Measurements from ENCODE around the gene ZNF484. TPM values are rescaled to one million over a fixed set of nuclear protein-coding genes. Genes with fewer than 3 reads are reported as not detected.
A peak's percentile ranks its signal among the peaks of the same experiment; 100 is the strongest.
"Not testable (repeated sequence)": the region's sequence is repeated elsewhere in the genome, so short reads cannot be mapped to it uniquely, and the experiment has no call there.

Gene ZNF484
- polyA plus RNA-seq, 3 donors from 2014 or later, result 1.8 to 6.0 (median 5.4) TPM

DNA sequence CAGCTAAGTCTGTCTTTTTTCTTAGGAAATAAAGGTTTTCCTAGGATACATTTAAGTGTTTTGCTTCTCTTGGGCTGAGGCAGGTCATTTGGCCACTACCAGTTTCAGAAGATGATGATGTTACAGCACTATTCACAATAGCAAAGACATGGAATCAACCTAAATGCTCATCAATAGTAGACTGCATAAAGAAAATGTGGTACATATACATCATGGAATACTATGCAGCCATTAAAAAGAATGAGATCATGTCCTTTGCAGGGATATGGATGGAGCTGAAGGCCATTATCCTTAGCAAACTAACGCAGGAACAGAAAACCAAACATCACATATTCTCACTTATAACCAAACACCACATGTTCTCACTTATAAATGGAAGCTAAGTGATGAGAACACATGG, 39.4 kb downstream of the ZNF484 start:
- H3K4me3 Mint-ChIP-seq; H3K4me1 Mint-ChIP-seq; DNase-seq; H3K27ac Mint-ChIP-seq; H3K27me3 Mint-ChIP-seq (ENCODE audit: low read depth in 3 of 3): not testable (repeated sequence)
- peaks cover 14 to 79% (median 63%) of the 10 kb centered on the region in 6 donors for H3K9me3 Mint-ChIP-seq
- H3K36me3 Mint-ChIP-seq, result peaks cover 6 to 32% (median 30%) of the 10 kb centered on the region in 3 donors

GRCh38 chr9:92837191-92837590, 40.6 kb downstream of the ZNF484 start:
- Mint-ChIP-seq H3K36me3 (peaks cover 0 to 25% (median 21%) of the 10 kb centered on the region in 3 donors), H3K9me3 (peaks cover 14 to 77% (median 57%) of the 10 kb centered on the region in 6 donors), H3K27me3 (ENCODE audit: low read depth in 3 of 3) (peaks cover 0 to 4% (median 3%) of the 10 kb centered on the region in 3 donors), H3K4me3 (no peak overlapping the region), H3K27ac (no peak overlapping the region), H3K4me1 (no peaks in the 10 kb centered on the region)
- no peak for DNase-seq

DNA sequence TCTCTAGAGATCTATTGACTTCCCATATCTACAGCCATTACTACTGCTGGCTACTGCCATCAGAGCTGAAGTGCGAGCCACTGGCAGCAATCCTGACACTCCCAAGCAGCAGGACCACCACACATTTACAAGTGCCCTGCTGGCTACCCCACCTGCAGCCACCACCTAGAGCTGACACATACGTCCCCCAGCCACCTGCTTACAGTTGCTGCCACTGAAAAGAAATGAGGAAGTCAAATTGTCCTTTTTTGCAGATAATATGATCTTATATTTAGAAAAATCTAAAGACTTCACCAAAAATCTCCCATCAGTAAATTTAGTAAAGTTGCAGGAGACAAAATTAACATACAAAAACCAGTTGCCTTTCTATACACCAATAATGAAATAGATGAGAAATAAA, 48.4 kb downstream of the ZNF484 start:
- Mint-ChIP-seq H3K4me1 (no peaks in the 10 kb centered on the region), H3K36me3 (no peaks in the 10 kb centered on the region), H3K27ac (no peak overlapping the region), H3K27me3 (ENCODE audit: low read depth in 3 of 3) (peaks cover 0 to 7% (median 0%) of the 10 kb centered on the region in 3 donors), H3K9me3 (peaks cover 3 to 18% (median 13%) of the 10 kb centered on the region in 6 donors), H3K4me3 (no peak overlapping the region)
- no peak for DNase-seq

GRCh38 chr9:92825065-92825464, 52.8 kb downstream of the ZNF484 start:
- not testable (repeated sequence) for H3K36me3 Mint-ChIP-seq; H3K4me3 Mint-ChIP-seq; DNase-seq; H3K27me3 Mint-ChIP-seq (ENCODE audit: low read depth in 3 of 3); H3K27ac Mint-ChIP-seq; H3K9me3 Mint-ChIP-seq; H3K4me1 Mint-ChIP-seq

GRCh38 chr9:92820964-92821363, 56.9 kb downstream of the ZNF484 start:
- DNase-seq, result no peak
- Mint-ChIP-seq H3K36me3 (no peaks in the 10 kb centered on the region), H3K9me3 (no peaks in the 10 kb centered on the region), H3K27ac (no peak overlapping the region), H3K4me3 (no peak overlapping the region), H3K27me3 (ENCODE audit: low read depth in 3 of 3) (peaks cover 2 to 14% (median 7%) of the 10 kb centered on the region in 3 donors), H3K4me1 (no peaks in the 10 kb centered on the region)

- not testable (repeated sequence) for H3K4me1 Mint-ChIP-seq, H3K4me3 Mint-ChIP-seq, DNase-seq, H3K36me3 Mint-ChIP-seq, H3K27ac Mint-ChIP-seq, H3K9me3 Mint-ChIP-seq
- H3K27me3 Mint-ChIP-seq (ENCODE audit: low read depth in 3 of 3), result peaks cover 2 to 11% (median 10%) of the 10 kb centered on the region in 3 donors
Observed at GRCh38 chr9:92819898-92820297, 57.9 kb downstream of the ZNF484 start.

- H3K36me3 Mint-ChIP-seq, DNase-seq, H3K9me3 Mint-ChIP-seq, H3K27ac Mint-ChIP-seq: not testable (repeated sequence)
- Mint-ChIP-seq H3K27me3 (ENCODE audit: low read depth in 3 of 3) (peaks cover 14 to 30% (median 29%) of the 10 kb centered on the region in 3 donors), H3K4me3 (peak overlapping the region; percentile 69 to 89 (median 85)), H3K4me1 (peaks cover 13 to 15% of the 10 kb centered on the region in 2 donors)
Observed at GRCh38 chr9:92809629-92810326, 68.1 kb downstream of the ZNF484 start.

DNA sequence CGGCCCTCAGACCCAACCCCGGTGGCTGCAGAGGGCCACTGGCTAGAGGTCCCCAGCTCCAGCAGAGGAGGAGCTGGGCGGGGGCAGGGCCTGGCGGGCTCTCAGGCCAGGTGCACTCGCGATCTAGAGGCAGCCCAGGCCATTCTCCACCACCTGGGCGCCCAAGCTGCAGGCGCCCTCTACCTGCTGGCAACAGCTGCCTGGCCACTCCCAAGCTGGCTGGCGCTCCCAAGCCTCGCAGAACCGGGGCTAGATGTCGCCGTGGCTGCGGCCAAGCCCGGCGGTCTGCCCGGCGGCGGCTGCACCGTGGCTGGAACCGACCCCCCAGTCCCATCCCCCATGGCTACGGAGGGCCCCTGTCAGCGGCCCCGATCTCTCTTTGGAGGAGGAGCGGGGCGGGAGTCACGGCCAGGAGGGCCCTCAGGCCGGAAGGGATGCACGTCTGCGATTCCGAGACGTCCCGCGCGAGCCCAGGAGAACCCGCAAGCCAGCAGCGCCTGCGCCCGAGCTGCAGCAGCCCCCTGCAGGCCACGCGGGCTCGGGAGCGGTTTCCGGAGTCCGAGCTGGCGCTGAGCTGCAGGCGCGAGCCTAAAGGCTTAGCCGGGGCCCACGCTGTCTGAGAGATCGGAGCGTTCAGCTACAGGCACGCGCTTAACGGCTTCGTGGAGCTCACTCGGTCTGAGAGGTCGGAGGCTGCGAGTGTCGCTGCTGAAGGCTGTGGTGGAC, 68.9 kb downstream of the ZNF484 start:
- DNase-seq, result peak; percentile 41 to 49 (median 42)
- no peaks in the 10 kb centered on the region for H3K36me3 Mint-ChIP-seq
- H3K4me3 Mint-ChIP-seq, result peak overlapping the region; percentile 69 to 89 (median 85)
- peaks cover 13 to 15% of the 10 kb centered on the region in 2 donors for H3K4me1 Mint-ChIP-seq
- no peak overlapping the region for H3K27ac Mint-ChIP-seq
- peaks cover 0 to 1% (median 0%) of the 10 kb centered on the region in 6 donors for H3K9me3 Mint-ChIP-seq
- H3K27me3 Mint-ChIP-seq (ENCODE audit: low read depth in 3 of 3), result peaks cover 14 to 30% (median 29%) of the 10 kb centered on the region in 3 donors

DNA sequence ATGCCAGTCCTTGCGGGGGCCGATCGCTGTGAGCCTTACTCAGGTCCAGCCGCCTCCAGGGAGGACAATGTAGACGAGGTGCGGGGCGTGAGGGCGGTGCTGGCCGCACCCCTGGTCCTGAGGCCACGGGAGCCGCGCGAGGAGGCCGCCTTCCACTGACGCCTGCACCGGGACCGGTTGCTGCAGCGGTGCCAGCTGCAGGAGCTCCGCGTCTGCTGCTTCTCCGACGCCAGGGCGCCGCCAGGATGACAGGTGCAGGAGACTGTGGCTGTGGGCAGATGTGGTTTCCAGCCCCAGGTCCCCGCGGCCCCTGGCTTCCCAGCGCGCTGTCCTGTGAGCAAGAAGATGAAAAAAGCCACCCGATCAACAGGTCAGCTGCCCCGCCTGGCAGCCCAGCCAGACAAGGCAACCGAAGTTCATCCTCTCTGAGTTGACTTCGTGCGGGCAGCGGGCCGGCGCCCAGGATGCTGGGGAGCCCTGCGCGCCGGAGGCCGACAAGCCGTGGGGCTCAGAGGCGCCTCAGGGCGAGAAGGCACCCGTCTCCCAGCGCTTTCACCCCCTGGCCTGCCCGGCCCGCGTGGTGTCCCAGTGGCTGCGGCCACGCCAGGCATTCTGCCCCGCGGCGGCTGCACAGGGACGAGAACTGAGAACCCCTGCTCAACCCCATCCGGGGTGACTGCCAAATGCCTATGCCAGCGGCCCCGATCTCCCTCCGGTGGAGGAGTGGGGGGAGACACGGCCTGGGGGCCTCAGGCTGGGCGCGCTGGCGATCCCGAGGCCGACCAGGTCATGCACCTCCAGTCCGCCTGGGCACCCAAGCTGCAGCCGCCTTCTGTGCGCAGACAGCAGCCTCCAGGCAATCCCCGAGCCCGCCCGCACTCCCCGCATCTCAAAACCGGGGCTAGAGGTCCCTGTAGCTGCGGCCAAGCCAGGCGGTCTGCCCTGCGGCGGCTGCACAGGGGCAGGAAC, 69.8 kb downstream of the ZNF484 start:
- Mint-ChIP-seq H3K4me1 (peaks cover 13 to 15% of the 10 kb centered on the region in 2 donors), H3K36me3 (no peaks in the 10 kb centered on the region), H3K9me3 (peaks cover 0 to 1% (median 0%) of the 10 kb centered on the region in 6 donors), H3K4me3 (peak overlapping the region; percentile 24 to 87 (median 48)), H3K27ac (no peak overlapping the region), H3K27me3 (ENCODE audit: low read depth in 3 of 3) (peaks cover 12 to 30% (median 29%) of the 10 kb centered on the region in 3 donors)
- DNase-seq, result peak; percentile 5 to 8 (median 6)

- Mint-ChIP-seq H3K27ac (no peak overlapping the region), H3K36me3 (no peaks in the 10 kb centered on the region), H3K9me3 (peaks cover 0 to 1% (median 0%) of the 10 kb centered on the region in 6 donors), H3K4me3 (peak overlapping the region in 4 of 5 donors; percentile 35 to 69 (median 49)), H3K27me3 (ENCODE audit: low read depth in 3 of 3) (peaks cover 12 to 28% (median 26%) of the 10 kb centered on the region in 3 donors), H3K4me1 (peaks cover 13 to 15% of the 10 kb centered on the region in 2 donors)
- DNase-seq, result no peak
Observed at GRCh38 chr9:92807031-92807756, 70.6 kb downstream of the ZNF484 start.

GRCh38 chr9:92804727-92805126, 73.1 kb downstream of the ZNF484 start:
- no peak for DNase-seq
- Mint-ChIP-seq H3K27ac (no peak overlapping the region), H3K36me3 (no peaks in the 10 kb centered on the region), H3K9me3 (peaks cover 0 to 1% (median 0%) of the 10 kb centered on the region in 6 donors), H3K4me3 (no peak overlapping the region), H3K27me3 (ENCODE audit: low read depth in 3 of 3) (peaks cover 6 to 18% (median 16%) of the 10 kb centered on the region in 3 donors), H3K4me1 (peaks cover 7 to 8% of the 10 kb centered on the region in 2 donors)

DNA sequence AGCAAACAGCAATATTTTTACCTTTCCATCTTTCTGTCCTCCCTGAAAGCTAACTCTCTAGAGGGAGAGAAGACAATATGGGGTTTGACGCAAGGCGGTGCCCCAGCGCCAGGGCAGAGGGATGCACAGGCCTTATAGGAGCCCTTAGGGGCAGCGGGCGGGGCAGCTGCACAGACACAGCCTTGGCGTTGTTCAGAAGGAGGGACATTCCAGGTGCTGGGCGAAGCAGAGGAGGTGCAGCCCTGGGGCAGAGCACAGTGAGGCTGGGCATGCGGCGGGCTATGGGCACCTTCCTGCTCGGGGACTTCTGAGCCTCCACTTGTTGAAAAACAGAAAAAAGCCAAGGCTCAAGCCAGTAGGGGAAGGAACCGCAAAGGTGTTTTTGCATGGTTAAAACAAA, 79.5 kb downstream of the ZNF484 start:
- Mint-ChIP-seq H3K9me3 (no peaks in the 10 kb centered on the region), H3K27me3 (ENCODE audit: low read depth in 3 of 3) (peaks cover 2 to 8% (median 4%) of the 10 kb centered on the region in 3 donors), H3K4me1 (no peaks in the 10 kb centered on the region), H3K27ac (no peak overlapping the region), H3K36me3 (no peaks in the 10 kb centered on the region), H3K4me3 (no peak overlapping the region)
- no peak for DNase-seq

- H3K27me3 Mint-ChIP-seq (ENCODE audit: low read depth in 3 of 3); H3K9me3 Mint-ChIP-seq; H3K4me3 Mint-ChIP-seq; H3K27ac Mint-ChIP-seq; H3K36me3 Mint-ChIP-seq; H3K4me1 Mint-ChIP-seq; DNase-seq: not testable (repeated sequence)
Observed at GRCh38 chr9:92796337-92796804, 81.5 kb downstream of the ZNF484 start.
